ENCODE data around the gene HERC4.

- TF ChIP-seq, protein P1, sequence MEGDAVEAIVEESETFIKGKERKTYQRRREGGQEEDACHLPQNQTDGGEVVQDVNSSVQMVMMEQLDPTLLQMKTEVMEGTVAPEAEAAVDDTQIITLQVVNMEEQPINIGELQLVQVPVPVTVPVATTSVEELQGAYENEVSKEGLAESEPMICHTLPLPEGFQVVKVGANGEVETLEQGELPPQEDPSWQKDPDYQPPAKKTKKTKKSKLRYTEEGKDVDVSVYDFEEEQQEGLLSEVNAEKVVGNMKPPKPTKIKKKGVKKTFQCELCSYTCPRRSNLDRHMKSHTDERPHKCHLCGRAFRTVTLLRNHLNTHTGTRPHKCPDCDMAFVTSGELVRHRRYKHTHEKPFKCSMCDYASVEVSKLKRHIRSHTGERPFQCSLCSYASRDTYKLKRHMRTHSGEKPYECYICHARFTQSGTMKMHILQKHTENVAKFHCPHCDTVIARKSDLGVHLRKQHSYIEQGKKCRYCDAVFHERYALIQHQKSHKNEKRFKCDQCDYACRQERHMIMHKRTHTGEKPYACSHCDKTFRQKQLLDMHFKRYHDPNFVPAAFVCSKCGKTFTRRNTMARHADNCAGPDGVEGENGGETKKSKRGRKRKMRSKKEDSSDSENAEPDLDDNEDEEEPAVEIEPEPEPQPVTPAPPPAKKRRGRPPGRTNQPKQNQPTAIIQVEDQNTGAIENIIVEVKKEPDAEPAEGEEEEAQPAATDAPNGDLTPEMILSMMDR (IDR thresholded peaks at IDR 0.05), result no peak
- no peak for TF ChIP-seq ZFX (IDR thresholded peaks at IDR 0.05; ENCODE audit: borderline replicate concordance)
Observed at GRCh38 chr10:68047122-68047521, 28.0 kb downstream of the HERC4 start.

Measured in 22Rv1 (cell line).